GM23338 (cell line): ENCODE data around the gene NOTCH1. TPM values are rescaled to one million over a fixed set of nuclear protein-coding genes. Genes with fewer than 3 reads are reported as not detected.

ENCODE experiments used
- EZH2 ChIP-seq: fragments of 200-600 bp; sonication (generic); IDR thresholded peaks from one replicate; pipeline ENCODE4 v1.8.0; 2017; ENCODE audit warnings: antibody characterized with exemption, mild to moderate bottlenecking, low read depth; ENCODE audit not compliant: unreplicated experiment
- NANOG ChIP-seq: IDR thresholded peaks from 2 replicates; pipeline ENCODE4 v1.6.1; 2016; ENCODE audit warnings: antibody characterized with exemption, borderline replicate concordance
- REST ChIP-seq: IDR thresholded peaks from one replicate; pipeline ENCODE4 v1.6.1; 2018; ENCODE audit warnings: antibody characterized with exemption; ENCODE audit not compliant: unreplicated experiment
- ZNF331 ChIP-seq: fragments of 250-450 bp; sonication (Bioruptor Pico); IDR thresholded peaks from 2 replicates; pipeline ENCODE4 v1.5.0; 2020; ENCODE audit warnings: low read depth, mild to moderate bottlenecking, moderate library complexity
- polyA plus RNA-seq: library from polyadenylated mRNA; unstranded; fragments of >200 nt; fragmentation: Nextera tagmentation; extraction: Ambion mirVana; gene quantifications from 2 replicates; pipeline ENCODE4 v1.2.1, GENCODE V29; 2016
- total RNA-seq: library from RNA; depleted of rRNA; stranded (reverse); fragments of >200 nt; shearing (Covaris generic); gene quantifications from 2 replicates; pipeline ENCODE4 v1.2.3, GENCODE V29; 2014
- TF ChIP-seq, protein P1 (sequence below): fragments of 250-450 bp; sonication (Bioruptor Pico); IDR thresholded peaks from 2 replicates; pipeline ENCODE4 v1.5.0; 2020; ENCODE audit warnings: mild to moderate bottlenecking, moderate library complexity
- TF ChIP-seq, protein P2 (sequence below): IDR thresholded peaks from 2 replicates; pipeline ENCODE4 v1.6.1; 2016; ENCODE audit warnings: antibody characterized with exemption

The NOTCH1 gene
- total and polyA plus RNA-seq, 2 experiments from 2014 or later = 9.9 to 97.2 TPM

GRCh38 chr9:136517012-136517743 lies 28.7 kb downstream of the NOTCH1 start (continued):
- TF ChIP-seq, protein P1, sequence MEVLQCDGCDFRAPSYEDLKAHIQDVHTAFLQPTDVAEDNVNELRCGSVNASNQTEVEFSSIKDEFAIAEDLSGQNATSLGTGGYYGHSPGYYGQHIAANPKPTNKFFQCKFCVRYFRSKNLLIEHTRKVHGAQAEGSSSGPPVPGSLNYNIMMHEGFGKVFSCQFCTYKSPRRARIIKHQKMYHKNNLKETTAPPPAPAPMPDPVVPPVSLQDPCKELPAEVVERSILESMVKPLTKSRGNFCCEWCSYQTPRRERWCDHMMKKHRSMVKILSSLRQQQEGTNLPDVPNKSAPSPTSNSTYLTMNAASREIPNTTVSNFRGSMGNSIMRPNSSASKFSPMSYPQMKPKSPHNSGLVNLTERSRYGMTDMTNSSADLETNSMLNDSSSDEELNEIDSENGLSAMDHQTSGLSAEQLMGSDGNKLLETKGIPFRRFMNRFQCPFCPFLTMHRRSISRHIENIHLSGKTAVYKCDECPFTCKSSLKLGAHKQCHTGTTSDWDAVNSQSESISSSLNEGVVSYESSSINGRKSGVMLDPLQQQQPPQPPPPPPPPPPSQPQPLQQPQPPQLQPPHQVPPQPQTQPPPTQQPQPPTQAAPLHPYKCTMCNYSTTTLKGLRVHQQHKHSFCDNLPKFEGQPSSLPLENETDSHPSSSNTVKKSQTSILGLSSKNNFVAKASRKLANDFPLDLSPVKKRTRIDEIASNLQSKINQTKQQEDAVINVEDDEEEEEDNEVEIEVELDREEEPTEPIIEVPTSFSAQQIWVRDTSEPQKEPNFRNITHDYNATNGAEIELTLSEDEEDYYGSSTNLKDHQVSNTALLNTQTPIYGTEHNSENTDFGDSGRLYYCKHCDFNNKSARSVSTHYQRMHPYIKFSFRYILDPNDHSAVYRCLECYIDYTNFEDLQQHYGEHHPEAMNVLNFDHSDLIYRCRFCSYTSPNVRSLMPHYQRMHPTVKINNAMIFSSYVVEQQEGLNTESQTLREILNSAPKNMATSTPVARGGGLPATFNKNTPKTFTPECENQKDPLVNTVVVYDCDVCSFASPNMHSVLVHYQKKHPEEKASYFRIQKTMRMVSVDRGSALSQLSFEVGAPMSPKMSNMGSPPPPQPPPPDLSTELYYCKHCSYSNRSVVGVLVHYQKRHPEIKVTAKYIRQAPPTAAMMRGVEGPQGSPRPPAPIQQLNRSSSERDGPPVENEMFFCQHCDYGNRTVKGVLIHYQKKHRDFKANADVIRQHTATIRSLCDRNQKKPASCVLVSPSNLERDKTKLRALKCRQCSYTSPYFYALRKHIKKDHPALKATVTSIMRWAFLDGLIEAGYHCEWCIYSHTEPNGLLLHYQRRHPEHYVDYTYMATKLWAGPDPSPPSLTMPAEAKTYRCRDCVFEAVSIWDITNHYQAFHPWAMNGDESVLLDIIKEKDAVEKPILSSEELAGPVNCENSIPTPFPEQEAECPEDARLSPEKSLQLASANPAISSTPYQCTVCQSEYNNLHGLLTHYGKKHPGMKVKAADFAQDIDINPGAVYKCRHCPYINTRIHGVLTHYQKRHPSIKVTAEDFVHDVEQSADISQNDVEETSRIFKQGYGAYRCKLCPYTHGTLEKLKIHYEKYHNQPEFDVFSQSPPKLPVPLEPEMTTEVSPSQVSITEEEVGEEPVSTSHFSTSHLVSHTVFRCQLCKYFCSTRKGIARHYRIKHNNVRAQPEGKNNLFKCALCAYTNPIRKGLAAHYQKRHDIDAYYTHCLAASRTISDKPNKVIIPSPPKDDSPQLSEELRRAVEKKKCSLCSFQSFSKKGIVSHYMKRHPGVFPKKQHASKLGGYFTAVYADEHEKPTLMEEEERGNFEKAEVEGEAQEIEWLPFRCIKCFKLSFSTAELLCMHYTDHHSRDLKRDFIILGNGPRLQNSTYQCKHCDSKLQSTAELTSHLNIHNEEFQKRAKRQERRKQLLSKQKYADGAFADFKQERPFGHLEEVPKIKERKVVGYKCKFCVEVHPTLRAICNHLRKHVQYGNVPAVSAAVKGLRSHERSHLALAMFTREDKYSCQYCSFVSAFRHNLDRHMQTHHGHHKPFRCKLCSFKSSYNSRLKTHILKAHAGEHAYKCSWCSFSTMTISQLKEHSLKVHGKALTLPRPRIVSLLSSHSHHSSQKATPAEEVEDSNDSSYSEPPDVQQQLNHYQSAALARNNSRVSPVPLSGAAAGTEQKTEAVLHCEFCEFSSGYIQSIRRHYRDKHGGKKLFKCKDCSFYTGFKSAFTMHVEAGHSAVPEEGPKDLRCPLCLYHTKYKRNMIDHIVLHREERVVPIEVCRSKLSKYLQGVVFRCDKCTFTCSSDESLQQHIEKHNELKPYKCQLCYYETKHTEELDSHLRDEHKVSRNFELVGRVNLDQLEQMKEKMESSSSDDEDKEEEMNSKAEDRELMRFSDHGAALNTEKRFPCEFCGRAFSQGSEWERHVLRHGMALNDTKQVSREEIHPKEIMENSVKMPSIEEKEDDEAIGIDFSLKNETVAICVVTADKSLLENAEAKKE (CRISPR knock-in tag) = no peak
- TF ChIP-seq EZH2 (no peak), REST (no peak), ZNF331 (CRISPR knock-in tag) (no peak), NANOG (no peak)
- TF ChIP-seq, protein P2, sequence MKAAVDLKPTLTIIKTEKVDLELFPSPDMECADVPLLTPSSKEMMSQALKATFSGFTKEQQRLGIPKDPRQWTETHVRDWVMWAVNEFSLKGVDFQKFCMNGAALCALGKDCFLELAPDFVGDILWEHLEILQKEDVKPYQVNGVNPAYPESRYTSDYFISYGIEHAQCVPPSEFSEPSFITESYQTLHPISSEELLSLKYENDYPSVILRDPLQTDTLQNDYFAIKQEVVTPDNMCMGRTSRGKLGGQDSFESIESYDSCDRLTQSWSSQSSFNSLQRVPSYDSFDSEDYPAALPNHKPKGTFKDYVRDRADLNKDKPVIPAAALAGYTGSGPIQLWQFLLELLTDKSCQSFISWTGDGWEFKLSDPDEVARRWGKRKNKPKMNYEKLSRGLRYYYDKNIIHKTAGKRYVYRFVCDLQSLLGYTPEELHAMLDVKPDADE = no peak
